GM12873 (cell line): ENCODE measurements around the gene ZNF438.

Experiments
- CTCF ChIP-seq: IDR thresholded peaks from 2 replicates; pipeline ENCODE4 v1.5.1; 2012; ENCODE audit warnings: low read depth, mild to moderate bottlenecking, moderate library complexity, low read length, control low read depth; ENCODE audit not compliant: insufficient read depth; ENCODE audit errors: missing control alignments

ZNF438 gene

DNA sequence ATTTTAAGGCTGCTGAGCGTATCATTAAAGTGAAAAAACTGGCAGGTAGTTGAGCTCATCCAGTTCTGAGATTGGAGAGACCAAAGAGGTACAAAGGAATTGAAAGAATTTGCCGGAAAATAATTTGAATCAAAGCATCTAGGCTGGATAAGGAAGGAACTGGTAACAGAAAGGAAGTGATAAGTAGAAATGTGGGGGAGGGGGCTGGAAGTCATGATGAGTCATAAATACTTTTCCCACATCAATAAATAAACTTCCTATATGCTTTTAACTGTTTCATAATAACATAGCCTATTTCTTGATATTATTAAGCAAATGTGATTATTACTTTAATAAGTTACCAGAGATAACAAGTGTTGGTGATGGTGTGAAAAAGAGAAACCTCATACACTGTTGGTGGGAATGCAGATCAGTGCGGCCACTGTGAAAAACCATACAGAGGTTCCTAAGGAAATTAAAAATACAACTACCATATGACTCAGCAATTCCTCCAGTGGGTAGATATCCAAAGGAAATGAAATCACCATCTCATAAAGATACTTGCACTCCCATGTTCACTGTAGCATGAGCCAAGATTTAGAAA is 27.0 kb downstream of the ZNF438 start:
- no peak for TF ChIP-seq CTCF

GRCh38 chr10:31001740-31002139 is 29.9 kb downstream of the ZNF438 start:
- no peak for TF ChIP-seq CTCF

DNA sequence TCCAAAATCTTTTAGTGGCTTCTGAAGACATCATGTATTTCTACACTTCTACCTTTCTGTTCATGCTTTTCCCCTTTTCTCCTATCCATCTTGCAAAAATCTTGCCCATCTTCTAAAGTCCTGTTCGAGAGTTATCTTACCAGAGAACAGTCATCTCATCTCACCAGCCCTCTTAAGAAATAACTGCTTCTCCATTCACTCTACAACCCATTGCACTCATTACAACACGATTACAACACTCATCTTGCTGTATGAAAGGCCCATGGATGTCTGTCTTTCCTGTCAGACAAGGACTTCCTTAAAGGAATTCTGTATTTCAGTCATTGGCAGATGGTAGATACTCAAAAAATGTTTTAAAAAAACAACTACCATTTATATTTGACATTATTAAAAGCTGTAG is 30.8 kb downstream of the ZNF438 start:
- TF ChIP-seq CTCF = no peak

GRCh38 chr10:31000071-31000782 is 31.4 kb downstream of the ZNF438 start:
- TF ChIP-seq CTCF = no peak

DNA sequence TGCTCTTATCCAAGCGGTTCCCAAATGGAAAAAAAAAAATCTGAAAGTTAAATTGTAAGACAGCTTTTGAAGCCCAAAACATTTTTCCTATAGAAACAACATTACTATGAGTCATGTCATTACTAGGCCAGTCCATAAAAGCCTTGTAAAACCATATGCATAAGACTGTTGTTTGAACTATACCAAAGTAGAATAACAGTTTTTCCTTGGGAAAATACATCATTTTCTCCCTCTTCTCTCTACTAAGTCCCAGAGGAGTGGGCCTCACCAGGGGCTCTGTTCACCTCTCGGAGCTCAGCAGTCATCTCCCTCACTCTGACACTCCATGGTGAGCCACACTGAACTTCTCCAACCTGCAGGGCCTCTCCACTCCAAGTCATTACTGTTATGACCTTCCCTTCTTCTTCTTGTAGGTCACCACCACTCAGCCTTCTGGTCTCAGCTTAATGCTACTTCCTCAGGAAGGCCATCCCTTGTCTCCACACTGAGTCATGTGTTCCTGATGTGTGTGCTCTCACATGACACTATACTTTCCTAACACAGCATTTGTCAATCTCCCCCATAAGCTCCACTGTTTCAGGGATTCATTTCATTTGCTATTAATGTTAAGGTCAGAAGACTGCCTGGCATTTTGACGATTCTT is 32.5 kb downstream of the ZNF438 start:
- TF ChIP-seq CTCF = no peak

DNA sequence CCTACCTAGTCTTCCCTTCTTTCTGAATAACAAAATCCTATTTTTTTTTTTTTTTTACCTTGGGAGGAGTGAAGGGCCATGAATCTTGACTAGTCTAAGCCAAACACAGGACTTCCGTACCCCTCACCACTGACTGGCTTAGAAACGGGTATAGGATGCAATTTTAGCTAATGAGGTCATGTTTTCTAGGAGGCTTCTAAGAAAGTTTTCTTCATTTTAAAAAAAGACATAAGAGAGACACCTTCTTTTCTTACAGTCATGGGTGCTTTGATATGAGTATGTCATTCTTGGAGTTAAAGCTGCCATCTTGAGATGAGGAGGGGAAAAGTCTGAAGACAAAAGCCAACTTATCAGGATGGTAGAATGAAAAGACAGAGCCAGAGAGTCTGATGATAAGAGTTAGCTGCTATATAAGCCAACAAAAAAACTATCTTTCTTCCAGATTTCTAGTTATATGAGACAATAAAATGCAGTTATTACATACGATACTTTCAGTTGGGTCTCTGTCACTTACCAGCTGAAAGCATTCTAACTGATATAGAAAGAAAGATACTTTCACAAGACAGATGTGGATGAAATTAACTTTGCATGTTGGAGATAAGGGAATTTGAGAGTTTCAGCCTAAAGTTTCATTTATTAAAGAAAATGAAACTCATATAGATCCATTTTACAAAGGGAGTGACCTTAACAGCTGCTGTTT is 34.0 kb downstream of the ZNF438 start:
- TF ChIP-seq CTCF = no peak

DNA sequence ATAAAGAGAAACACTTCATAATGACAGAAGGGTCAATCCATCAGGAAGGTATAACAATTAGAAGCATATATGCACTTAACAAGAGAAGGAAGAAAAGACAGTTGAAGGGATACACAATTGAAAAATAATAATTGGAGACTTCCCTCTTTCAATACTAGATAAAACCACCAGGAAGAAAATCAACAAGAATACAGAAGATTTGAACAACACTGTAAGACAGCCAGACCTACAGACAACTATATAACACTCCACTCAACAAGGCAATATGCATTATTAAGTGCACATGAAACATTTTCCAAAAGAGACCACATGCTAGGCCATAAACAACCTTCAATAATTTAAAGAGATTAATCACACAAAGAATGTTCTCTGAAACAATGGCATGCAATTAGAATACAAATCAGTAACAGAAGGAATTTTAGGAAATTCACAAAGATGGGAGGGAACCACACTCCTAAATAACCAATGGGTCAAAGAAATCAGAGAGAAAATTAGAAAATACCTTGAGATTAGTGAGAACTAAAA is 35.1 kb downstream of the ZNF438 start:
- no peak for TF ChIP-seq CTCF
